ENCODE measurements around the gene MEGF10. TPM values are rescaled to one million over a fixed set of nuclear protein-coding genes. Genes with fewer than 3 reads are reported as not detected.

Gene MEGF10
- total RNA-seq, 1 experiment from 2014 or later: not detected

- no peak for DNase-seq
- CTCF ChIA-PET: no interaction called here
- H3K27me3 ChIP-seq (replicated peaks; ENCODE audit: control insufficient read depth, insufficient read depth, low read length): no peaks in the 10 kb centered on the region
- intact Hi-C loops (cut with micrococcal nuclease; ENCODE audit: unreplicated experiment): no loop called here
- Mint-ChIP-seq H3K27me3 (ENCODE audit: insufficient read depth, unreplicated experiment) (peaks cover 7% of the 10 kb centered on the region), H3K27ac (ENCODE audit: unreplicated experiment) (no peak overlapping the region), H3K4me1 (ENCODE audit: low read depth, unreplicated experiment) (no peaks in the 10 kb centered on the region), H3K9me3 (ENCODE audit: unreplicated experiment) (no peaks in the 10 kb centered on the region), H3K36me3 (ENCODE audit: insufficient read depth, unreplicated experiment) (no peaks in the 10 kb centered on the region), H3K4me3 (ENCODE audit: unreplicated experiment) (no peak overlapping the region)
- no peak for TF ChIP-seq CTCF (IDR thresholded peaks at IDR 0.05; ENCODE audit: insufficient read depth in 1 of 2, low read depth in 1 of 2, low read length in 1 of 2, severe bottlenecking in 1 of 2, unreplicated experiment in 1 of 2)
- no peak overlapping the region for H3K4me3 ChIP-seq (ENCODE audit: low read depth, low read length)
- H3K4me1 ChIP-seq: no peaks in the 10 kb centered on the region
- H3K9me3 ChIP-seq: no peaks in the 10 kb centered on the region
- no TSS peak for BruUV-seq (replicated peaks)
- H3K36me3 ChIP-seq (ENCODE audit: control insufficient read depth, insufficient read depth, low read length): no peaks in the 10 kb centered on the region
- POLR2A ChIA-PET: no interaction called here
These were observed 162.0 kb downstream of the MEGF10 start for GRCh38 chr5:127452626-127453025.

GRCh38 chr5:127471211-127471610 lies 180.6 kb downstream of the MEGF10 start:
- Mint-ChIP-seq H3K4me1 (ENCODE audit: low read depth, unreplicated experiment) (no peaks in the 10 kb centered on the region), H3K36me3 (ENCODE audit: insufficient read depth, unreplicated experiment) (no peaks in the 10 kb centered on the region), H3K27ac (ENCODE audit: unreplicated experiment) (no peak overlapping the region), H3K9me3 (ENCODE audit: unreplicated experiment) (no peaks in the 10 kb centered on the region), H3K27me3 (ENCODE audit: insufficient read depth, unreplicated experiment) (peaks cover 11% of the 10 kb centered on the region), H3K4me3 (ENCODE audit: unreplicated experiment) (no peak overlapping the region)
- BruUV-seq (replicated peaks): no TSS peak
- H3K4me1 ChIP-seq: no peaks in the 10 kb centered on the region
- H3K27me3 ChIP-seq (replicated peaks; ENCODE audit: control insufficient read depth, insufficient read depth, low read length): no peaks in the 10 kb centered on the region; the same call in 1 of the 2 replicates
- DNase-seq: no peak
- H3K9me3 ChIP-seq: no peaks in the 10 kb centered on the region
- no peak for TF ChIP-seq CTCF (IDR thresholded peaks at IDR 0.05; ENCODE audit: insufficient read depth in 1 of 2, low read depth in 1 of 2, low read length in 1 of 2, severe bottlenecking in 1 of 2, unreplicated experiment in 1 of 2)
- ChIA-PET CTCF (no interaction called here), POLR2A (no interaction called here)
- intact Hi-C loops (cut with micrococcal nuclease; ENCODE audit: unreplicated experiment): no loop called here
- H3K4me3 ChIP-seq (ENCODE audit: low read depth, low read length): no peak overlapping the region
- H3K36me3 ChIP-seq (ENCODE audit: control insufficient read depth, insufficient read depth, low read length): no peaks in the 10 kb centered on the region

GRCh38 chr5:127472700-127473099 lies 182.1 kb downstream of the MEGF10 start:
- no peak overlapping the region for H3K4me3 ChIP-seq (ENCODE audit: low read depth, low read length)
- no peak for DNase-seq
- Mint-ChIP-seq H3K36me3 (ENCODE audit: insufficient read depth, unreplicated experiment) (no peaks in the 10 kb centered on the region), H3K4me3 (ENCODE audit: unreplicated experiment) (no peak overlapping the region), H3K4me1 (ENCODE audit: low read depth, unreplicated experiment) (no peaks in the 10 kb centered on the region), H3K27ac (ENCODE audit: unreplicated experiment) (no peak overlapping the region), H3K9me3 (ENCODE audit: unreplicated experiment) (no peaks in the 10 kb centered on the region), H3K27me3 (ENCODE audit: insufficient read depth, unreplicated experiment) (peaks cover 11% of the 10 kb centered on the region)
- no TSS peak for BruUV-seq (replicated peaks)
- POLR2A ChIA-PET: no interaction called here
- no peaks in the 10 kb centered on the region for H3K9me3 ChIP-seq
- no peaks in the 10 kb centered on the region for H3K4me1 ChIP-seq
- H3K27me3 ChIP-seq (replicated peaks; ENCODE audit: control insufficient read depth, insufficient read depth, low read length): no peaks in the 10 kb centered on the region; the same call in 1 of the 2 replicates
- no peaks in the 10 kb centered on the region for H3K36me3 ChIP-seq (ENCODE audit: control insufficient read depth, insufficient read depth, low read length)
- CTCF ChIA-PET: no interaction called here
- intact Hi-C loops (cut with micrococcal nuclease; ENCODE audit: unreplicated experiment): no loop called here
- TF ChIP-seq CTCF (IDR thresholded peaks at IDR 0.05; ENCODE audit: insufficient read depth in 1 of 2, low read depth in 1 of 2, low read length in 1 of 2, severe bottlenecking in 1 of 2, unreplicated experiment in 1 of 2): no peak

All from Caco-2 (cell line).